Astrocyte of the cerebellum (primary cell): ENCODE measurements around the gene NDE1.

Experiments
- DNase-seq: peaks from one replicate; pipeline ENCODE4 v3.0.0-alpha.2; 2011; ENCODE audit warnings: low read depth
- H3K4me3 ChIP-seq: 2 replicates; pipeline ENCODE4 v1.5.1; 2011; ENCODE audit warnings: mild to moderate bottlenecking, low read depth, low read length, moderate library complexity
- in situ Hi-C: cut with HindIII; loops from 2 replicates; pipeline ENCODE4 v1.10.0; 2017; ENCODE audit warnings: low sequenced_read_pairs
- TF ChIP-seq, protein P1 (sequence below): IDR thresholded peaks from 2 replicates; pipeline ENCODE4 v1.5.1; 2012; ENCODE audit warnings: low read length, low read depth, moderate library complexity, mild to moderate bottlenecking; ENCODE audit errors: missing control alignments

The NDE1 gene

GRCh38 chr16:15639061-15639568 lies 10.9 kb upstream of the NDE1 start:
- H3K4me3 ChIP-seq, result no peak overlapping the region
- in situ Hi-C loops, result no loop called here
- DNase-seq, result no peak
- TF ChIP-seq, protein P1, sequence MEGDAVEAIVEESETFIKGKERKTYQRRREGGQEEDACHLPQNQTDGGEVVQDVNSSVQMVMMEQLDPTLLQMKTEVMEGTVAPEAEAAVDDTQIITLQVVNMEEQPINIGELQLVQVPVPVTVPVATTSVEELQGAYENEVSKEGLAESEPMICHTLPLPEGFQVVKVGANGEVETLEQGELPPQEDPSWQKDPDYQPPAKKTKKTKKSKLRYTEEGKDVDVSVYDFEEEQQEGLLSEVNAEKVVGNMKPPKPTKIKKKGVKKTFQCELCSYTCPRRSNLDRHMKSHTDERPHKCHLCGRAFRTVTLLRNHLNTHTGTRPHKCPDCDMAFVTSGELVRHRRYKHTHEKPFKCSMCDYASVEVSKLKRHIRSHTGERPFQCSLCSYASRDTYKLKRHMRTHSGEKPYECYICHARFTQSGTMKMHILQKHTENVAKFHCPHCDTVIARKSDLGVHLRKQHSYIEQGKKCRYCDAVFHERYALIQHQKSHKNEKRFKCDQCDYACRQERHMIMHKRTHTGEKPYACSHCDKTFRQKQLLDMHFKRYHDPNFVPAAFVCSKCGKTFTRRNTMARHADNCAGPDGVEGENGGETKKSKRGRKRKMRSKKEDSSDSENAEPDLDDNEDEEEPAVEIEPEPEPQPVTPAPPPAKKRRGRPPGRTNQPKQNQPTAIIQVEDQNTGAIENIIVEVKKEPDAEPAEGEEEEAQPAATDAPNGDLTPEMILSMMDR, result no peak

DNA sequence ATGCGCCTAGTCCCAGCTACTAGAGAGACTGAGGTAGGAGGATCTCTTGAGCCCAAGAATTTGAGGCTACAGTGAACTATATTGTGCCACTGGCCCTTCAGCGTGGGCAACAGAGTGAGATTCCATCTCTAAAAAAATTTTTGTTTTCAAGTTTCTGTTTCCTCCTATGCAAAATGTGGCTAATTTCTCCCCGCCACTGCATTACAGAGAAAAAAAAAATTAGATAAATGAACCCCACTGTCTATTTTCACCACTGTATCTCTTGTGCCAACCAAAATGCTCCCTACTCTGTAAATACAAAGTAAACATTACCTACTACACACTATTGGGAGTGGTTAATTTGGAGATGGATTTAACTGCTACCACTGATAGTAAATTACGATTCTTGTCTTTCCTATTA lies 9.1 kb upstream of the NDE1 start:
- DNase-seq, result no peak
- TF ChIP-seq, protein P1, result no peak
- in situ Hi-C loops, result no loop called here
- no peak overlapping the region for H3K4me3 ChIP-seq

DNA sequence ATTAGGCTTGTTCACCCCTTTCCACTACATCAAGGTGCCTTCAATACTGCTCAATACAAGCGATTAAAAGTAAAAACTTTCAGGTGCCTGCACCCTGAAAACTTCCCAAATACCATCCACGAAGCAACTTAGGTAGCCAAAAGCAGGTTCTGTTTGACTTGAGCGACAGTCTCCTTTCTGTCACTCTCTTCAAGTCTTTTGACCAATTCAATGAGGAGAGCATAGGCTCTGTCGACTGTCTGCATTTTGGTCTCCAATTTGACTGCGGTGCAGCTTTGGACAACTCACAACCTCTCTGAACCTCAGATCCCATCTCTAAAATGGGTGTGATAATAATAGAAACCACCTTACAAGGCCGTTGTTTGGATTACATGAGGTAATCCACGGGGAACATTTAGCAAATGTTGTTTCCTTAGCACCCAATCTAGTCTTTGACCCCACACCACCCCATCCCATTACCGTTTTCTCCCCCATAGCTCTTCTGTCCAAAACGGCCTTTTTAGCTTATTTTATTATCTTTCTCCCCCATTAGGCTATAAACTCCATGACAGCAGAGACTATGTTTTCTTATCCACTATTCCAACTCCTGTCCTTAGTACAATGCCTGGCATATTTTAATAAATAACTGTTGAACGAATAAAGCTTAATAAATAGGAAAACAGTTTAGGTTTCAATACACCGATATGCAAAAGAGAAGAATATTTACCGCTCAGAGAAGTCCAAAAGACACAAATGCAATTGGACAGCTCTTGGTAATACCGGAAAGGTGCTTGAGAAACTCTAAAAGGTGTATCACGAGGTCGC lies 8.1 kb upstream of the NDE1 start:
- no peak for DNase-seq
- peak overlapping the region; percentile 92 for H3K4me3 ChIP-seq
- TF ChIP-seq, protein P1, result no peak
- in situ Hi-C loops, result no loop called here

GRCh38 chr16:15642557-15643047 lies 7.4 kb upstream of the NDE1 start:
- DNase-seq, result no peak
- in situ Hi-C loops, result no loop called here
- TF ChIP-seq, protein P1, result peak; percentile 32
- peak overlapping the region; percentile 92 for H3K4me3 ChIP-seq

- H3K4me3 ChIP-seq, result peak within 1 kb of the TSS; percentile 92
- in situ Hi-C loops, result no loop called here
- DNase-seq, result peak; percentile 82
- TF ChIP-seq, protein P1, result peak; percentile 62
Measured at GRCh38 chr16:15643048-15643945, 6.7 kb upstream of the NDE1 start, which contains the start of gene MARF1. Gene MARF1 (minus strand): TSS chr16:15643154. CDS start chr16:15639233, 3,921 bp downstream.

DNA sequence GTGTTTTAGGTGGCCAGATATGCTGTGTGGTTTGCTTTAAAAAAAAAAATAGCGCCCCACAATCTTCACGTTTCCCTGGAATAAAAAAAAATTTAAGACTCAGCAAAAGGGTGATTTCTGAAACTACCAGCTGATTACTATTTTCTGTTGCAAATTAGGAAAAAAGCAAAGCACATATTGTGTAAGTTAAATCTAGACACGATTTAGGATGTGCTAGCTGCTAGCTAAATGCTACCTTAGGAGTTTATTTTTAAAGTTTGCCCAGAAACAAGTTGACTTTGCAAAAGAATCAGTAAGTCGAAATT lies 6.1 kb upstream of the NDE1 start:
- no peak for DNase-seq
- peak overlapping the region; percentile 92 for H3K4me3 ChIP-seq
- TF ChIP-seq, protein P1, result no peak
- in situ Hi-C loops, result no loop called here
